Neuronal stem cell (in vitro differentiated cells): Measurements from ENCODE around the gene RAI14. TPM values are rescaled to one million over a fixed set of nuclear protein-coding genes. Genes with fewer than 3 reads are reported as not detected.
A peak's percentile ranks its signal among the peaks of the same experiment; 100 is the strongest.

Experiments
- DNase-seq: peaks from one replicate; pipeline ENCODE4 v3.0.0-alpha.2; 2013; ENCODE audit warnings: low spot score
- H2AFZ ChIP-seq: one replicate; pipeline ENCODE4 v1.6.1; 2013; ENCODE audit warnings: mild to moderate bottlenecking, low read length, inconsistent platforms
- H2AK5ac ChIP-seq: 2 replicates; pipeline ENCODE4 v1.6.1; 2013; ENCODE audit warnings: low read depth, mild to moderate bottlenecking, inconsistent platforms, low read length, moderate library complexity, mixed read lengths
- H2BK120ac ChIP-seq: 2 replicates; pipeline ENCODE4 v1.6.1; 2013; ENCODE audit warnings: low read depth, mild to moderate bottlenecking, inconsistent platforms, low read length, moderate library complexity, mixed read lengths
- H2BK12ac ChIP-seq: one replicate; pipeline ENCODE4 v1.6.1; 2013; ENCODE audit warnings: low read length, inconsistent platforms
- H2BK15ac ChIP-seq: 2 replicates; pipeline ENCODE4 v1.6.1; 2013; ENCODE audit warnings: mild to moderate bottlenecking, low read length, inconsistent platforms, mixed read lengths
- H2BK5ac ChIP-seq: one replicate; pipeline ENCODE4 v1.6.1; 2013; ENCODE audit warnings: inconsistent platforms, mild to moderate bottlenecking, low read length, moderate library complexity
- H3K14ac ChIP-seq: one replicate; pipeline ENCODE4 v1.6.1; 2013; ENCODE audit warnings: low read length, inconsistent platforms
- H3K18ac ChIP-seq: 2 replicates; pipeline ENCODE4 v1.6.1; 2013; ENCODE audit warnings: low read length, inconsistent platforms
- H3K23ac ChIP-seq: 2 replicates; pipeline ENCODE4 v1.6.1; 2013; ENCODE audit warnings: low read depth, mild to moderate bottlenecking, mixed read lengths, low read length, inconsistent platforms; ENCODE audit not compliant: poor library complexity
- H3K27ac ChIP-seq: replicated peaks from 3 replicates; pipeline ENCODE4 v1.5.1; 2013; ENCODE audit warnings: low read length, inconsistent platforms
- H3K27me3 ChIP-seq, 3 experiments: 2 replicates each; pipeline ENCODE4 v1.6.1; 2013; ENCODE audit warnings: low read length in 3 of 3, mild to moderate bottlenecking in 2 of 3, inconsistent platforms in 1 of 3, low read depth in 1 of 3, mixed read lengths in 1 of 3, moderate library complexity in 1 of 3; ENCODE audit not compliant: control insufficient read depth in 3 of 3, insufficient read depth in 3 of 3
- H3K36me3 ChIP-seq, 2 donors: replicated peaks in 1 of 2; 2 replicates each; pipeline ENCODE4 v1.6.1; 2013; ENCODE audit warnings: low read length in 2 of 2; ENCODE audit not compliant: control insufficient read depth in 2 of 2, insufficient read depth in 2 of 2
- H3K4ac ChIP-seq: 2 replicates; pipeline ENCODE4 v1.6.1; 2013; ENCODE audit warnings: inconsistent platforms, mild to moderate bottlenecking, low read length, moderate library complexity
- H3K4me1 ChIP-seq, 2 donors: 1 replicate in 1 of 2; 2 replicates in 1 of 2; pipeline ENCODE4 v1.6.1; 2013; ENCODE audit warnings: low read length in 2 of 2, low read depth in 1 of 2; ENCODE audit not compliant: control insufficient read depth in 2 of 2, insufficient read depth in 1 of 2
- H3K4me2 ChIP-seq: one replicate; pipeline ENCODE4 v1.6.1; 2013; ENCODE audit warnings: mild to moderate bottlenecking, low read length, inconsistent platforms; ENCODE audit not compliant: insufficient read depth, poor library complexity, severe bottlenecking
- H3K4me3 ChIP-seq, 2 donors: 2 replicates each; pipeline ENCODE4 v1.5.1; 2013; ENCODE audit warnings: low read length in 2 of 2, mild to moderate bottlenecking in 2 of 2, inconsistent platforms in 1 of 2, moderate library complexity in 1 of 2
- H3K79me1 ChIP-seq: one replicate; pipeline ENCODE4 v1.6.1; 2013; ENCODE audit warnings: low read depth, mild to moderate bottlenecking, inconsistent platforms, low read length, moderate library complexity
- H3K9ac ChIP-seq: one replicate; pipeline ENCODE4 v1.6.1; 2013; ENCODE audit warnings: mild to moderate bottlenecking, low read depth, low read length, inconsistent platforms; ENCODE audit not compliant: poor library complexity
- H3K9me3 ChIP-seq, 2 donors: replicated peaks in 1 of 2; 2 replicates each; pipeline versions ENCODE3 to v1.6.1; 2013; ENCODE audit warnings: low read length in 2 of 2, mild to moderate bottlenecking in 2 of 2, inconsistent platforms in 1 of 2, low read depth in 1 of 2, mixed read lengths in 1 of 2, moderate library complexity in 1 of 2; ENCODE audit not compliant: control insufficient read depth in 2 of 2, insufficient read depth in 1 of 2
- H4K8ac ChIP-seq: one replicate; pipeline ENCODE4 v1.6.1; 2013; ENCODE audit warnings: low read depth, mild to moderate bottlenecking, inconsistent platforms, low read length, moderate library complexity
- H4K91ac ChIP-seq: one replicate; pipeline ENCODE4 v1.6.1; 2013; ENCODE audit warnings: low read length, low read depth, mild to moderate bottlenecking, inconsistent platforms; ENCODE audit not compliant: poor library complexity
- WGBS, 2 donors: extraction: QIAGEN DNeasy Blood & Tissue Kit; methylation state at CpG; one replicate each; pipeline ENCODE4 v1.1.7; 2013; ENCODE audit warnings: missing lambda C conversion rate in 2 of 2, mixed read lengths in 1 of 2; ENCODE audit not compliant: insufficient read length in 2 of 2, insufficient replicate concordance in 1 of 2; ENCODE audit errors: extremely low coverage in 2 of 2; 5-methylcytosine and 5-hydroxymethylcytosine counted together
- polyA plus RNA-seq, 2 experiments: library from polyadenylated mRNA; stranded (reverse); fragments of 200-250 nt; gene quantifications; one replicate each; pipeline ENCODE4 v1.2.3, GENCODE V29; 2013

Gene RAI14
- 53.0 TPM for polyA plus RNA-seq (2013, experiment 1 of 2)
- polyA plus RNA-seq (2013, experiment 2 of 2): 52.8 TPM

GRCh38 chr5:34656001-34656699 lies at the start of gene RAI14:
RAI14 (plus strand) TSS chr5:34656328; CDS start chr5:34686920, 30,592 bp downstream.
- Histone ChIP-seq H3K27me3 (peaks cover 0 to 4% (median 0%) of the 10 kb centered on the region in 3 experiments), H3K4me3 (peak within 1 kb of the TSS; percentile 95 to 99), H3K9me3 (peaks cover 0 to 3% of the 10 kb centered on the region in 2 donors), H3K23ac (peak within 1 kb of the TSS; percentile 70), H2AK5ac (peak within 1 kb of the TSS; percentile 29), H3K4me2 (peak within 1 kb of the TSS; percentile 82), H2BK5ac (peak within 1 kb of the TSS; percentile 90), H3K79me1 (peaks cover 8% of the 10 kb centered on the region), H3K36me3 (peaks cover 4 to 15% of the 10 kb centered on the region in 2 donors), H2BK120ac (peak within 1 kb of the TSS; percentile 57), H4K91ac (no peak within 1 kb of the TSS), H3K18ac (peak within 1 kb of the TSS; percentile 95), H2BK12ac (no peak within 1 kb of the TSS), H4K8ac (no peak within 1 kb of the TSS), H3K4ac (no peak within 1 kb of the TSS), H2BK15ac (peak within 1 kb of the TSS; percentile 64), H3K14ac (peak within 1 kb of the TSS; percentile 91), H2AFZ (peak within 1 kb of the TSS; percentile 96), H3K9ac (peak within 1 kb of the TSS; percentile 92), H3K27ac (peak within 1 kb of the TSS; percentile 73), H3K4me1 (peaks cover 1 to 14% of the 10 kb centered on the region in 2 donors)
- DNase-seq: peak; percentile 80
- WGBS, 2 donors: no CpG with 5 or more reads among the region's 79 CpGs

- Histone ChIP-seq H3K4ac (no peak overlapping the region), H4K91ac (no peak overlapping the region), H2AFZ (no peak overlapping the region), H3K4me3 (no peak overlapping the region), H3K4me2 (no peak overlapping the region), H2BK5ac (no peak overlapping the region), H3K14ac (no peak overlapping the region), H3K27ac (no peak overlapping the region), H3K9ac (no peak overlapping the region), H2BK120ac (no peak overlapping the region), H3K36me3 (no peaks in the 10 kb centered on the region), H2BK12ac (no peak overlapping the region), H3K4me1 (peaks cover 6 to 14% of the 10 kb centered on the region in 2 donors), H3K23ac (no peak overlapping the region), H3K18ac (no peak overlapping the region), H2BK15ac (no peak overlapping the region), H3K79me1 (no peaks in the 10 kb centered on the region), H3K9me3 (no peaks in the 10 kb centered on the region), H4K8ac (no peak overlapping the region), H2AK5ac (no peak overlapping the region), H3K27me3 (peaks cover 0 to 4% (median 0%) of the 10 kb centered on the region in 3 experiments)
- no peak for DNase-seq
- no CpG with 5 or more reads among the region's 3 CpGs for WGBS, 2 donors
Observed at GRCh38 chr5:34608368-34608767, 47.8 kb upstream of the RAI14 start.

GRCh38 chr5:34608859-34609648 lies 47.1 kb upstream of the RAI14 start:
- Histone ChIP-seq H3K9me3 (no peaks in the 10 kb centered on the region), H3K18ac (no peak overlapping the region), H3K9ac (no peak overlapping the region), H3K4me1 (peaks cover 6 to 14% of the 10 kb centered on the region in 2 donors), H2BK5ac (no peak overlapping the region), H3K23ac (no peak overlapping the region), H4K8ac (no peak overlapping the region), H3K36me3 (no peaks in the 10 kb centered on the region), H3K27me3 (peaks cover 0 to 4% (median 0%) of the 10 kb centered on the region in 3 experiments), H3K4ac (no peak overlapping the region), H2AFZ (no peak overlapping the region), H2BK12ac (no peak overlapping the region), H2AK5ac (no peak overlapping the region), H3K27ac (no peak overlapping the region), H3K4me3 (no peak overlapping the region), H3K79me1 (no peaks in the 10 kb centered on the region), H2BK15ac (no peak overlapping the region), H3K4me2 (no peak overlapping the region), H4K91ac (no peak overlapping the region), H2BK120ac (no peak overlapping the region), H3K14ac (no peak overlapping the region)
- no CpG with 5 or more reads among the region's 3 CpGs for WGBS, 2 donors
- DNase-seq: no peak

GRCh38 chr5:34609951-34610441 lies 46.1 kb upstream of the RAI14 start:
- Histone ChIP-seq H4K91ac (no peak overlapping the region), H3K27me3 (no peaks in the 10 kb centered on the region), H2BK12ac (no peak overlapping the region), H2BK15ac (no peak overlapping the region), H2BK120ac (no peak overlapping the region), H3K23ac (no peak overlapping the region), H3K9ac (no peak overlapping the region), H3K4me3 (no peak overlapping the region), H3K79me1 (no peaks in the 10 kb centered on the region), H3K4ac (no peak overlapping the region), H3K14ac (no peak overlapping the region), H3K18ac (peak overlapping the region; percentile 68), H2AFZ (peak overlapping the region; percentile 57), H2AK5ac (no peak overlapping the region), H4K8ac (no peak overlapping the region), H2BK5ac (no peak overlapping the region), H3K4me1 (peaks cover 6 to 14% of the 10 kb centered on the region in 2 donors), H3K9me3 (no peaks in the 10 kb centered on the region), H3K27ac (peak overlapping the region; percentile 63), H3K4me2 (peak overlapping the region; percentile 26), H3K36me3 (no peaks in the 10 kb centered on the region)
- no CpG with 5 or more reads among the region's 6 CpGs for WGBS, 2 donors
- peak; percentile 17 for DNase-seq
